HFFc6 (cell line): ENCODE data around the gene GPR101. TPM values are rescaled to one million over a fixed set of nuclear protein-coding genes. Genes with fewer than 3 reads are reported as not detected.
A peak's percentile ranks its signal among the peaks of the same experiment; 100 is the strongest.
"Not testable (repeated sequence)": the region's sequence is repeated elsewhere in the genome, so short reads cannot be mapped to it uniquely, and the experiment has no call there.

Experiments used
- DNase-seq: peaks from one replicate; pipeline ENCODE4 v3.0.0-alpha.2; 2018
- H3K27ac Mint-ChIP-seq: 2 replicates; pipeline ENCODE4 v1.8.0; 2020; ENCODE audit warnings: mild to moderate bottlenecking, mixed read lengths
- H3K27me3 Mint-ChIP-seq: 2 replicates; pipeline ENCODE4 v1.8.0; 2021; ENCODE audit warnings: mild to moderate bottlenecking, moderate library complexity, mixed read lengths; ENCODE audit not compliant: insufficient read depth
- H3K36me3 Mint-ChIP-seq: 2 replicates; pipeline ENCODE4 v1.8.0; 2021; ENCODE audit warnings: low read depth, mixed read lengths
- H3K4me1 Mint-ChIP-seq: 2 replicates; pipeline ENCODE4 v1.8.0; 2020; ENCODE audit warnings: low read depth, mixed read lengths
- H3K4me3 Mint-ChIP-seq: 2 replicates; pipeline ENCODE4 v1.8.0; 2020; ENCODE audit warnings: mild to moderate bottlenecking, moderate library complexity, mixed read lengths
- H3K9me3 Mint-ChIP-seq: 2 replicates; pipeline ENCODE4 v1.8.0; 2020; ENCODE audit warnings: mild to moderate bottlenecking, mixed read lengths
- CTCF ChIP-seq: fragments of 200-600 bp; sonication (generic); IDR thresholded peaks from 2 replicates; pipeline ENCODE4 v1.5.0; 2021; ENCODE audit warnings: antibody characterized with exemption, mild to moderate bottlenecking
- total RNA-seq, 6 experiments: library from RNA; stranded (reverse); fragmentation: NEBNext Ultra II Directional; extraction: Animal tissue kit (Norgen Biotek cat#: 25700); gene quantifications; 2 replicates in 1 of 6; 3 replicates in 5 of 6; pipeline ENCODE4 v1.2.3, GENCODE V29; 2021

GPR101 gene
- total RNA-seq, 6 experiments from 2014 or later = not detected

- no peak for DNase-seq
- no peak overlapping the region for H3K27ac Mint-ChIP-seq
- H3K4me1 Mint-ChIP-seq = no peaks in the 10 kb centered on the region
- no peaks in the 10 kb centered on the region for H3K36me3 Mint-ChIP-seq
- H3K27me3 Mint-ChIP-seq = peaks cover 26% of the 10 kb centered on the region
- H3K9me3 Mint-ChIP-seq = no peaks in the 10 kb centered on the region
- no peak for TF ChIP-seq CTCF
- H3K4me3 Mint-ChIP-seq = no peak overlapping the region
These were observed 1.5 kb downstream of the GPR101 start for GRCh38 chrX:137032341-137032694.

GRCh38 chrX:137031517-137032340, 2.1 kb downstream of the GPR101 start:
- peak; percentile 1 for DNase-seq
- H3K9me3 Mint-ChIP-seq = no peaks in the 10 kb centered on the region

GRCh38 chrX:137031039-137031438, 2.8 kb downstream of the GPR101 start:
- peaks cover 28% of the 10 kb centered on the region for H3K27me3 Mint-ChIP-seq
- DNase-seq = no peak
- no peaks in the 10 kb centered on the region for H3K4me1 Mint-ChIP-seq
- H3K27ac Mint-ChIP-seq = no peak overlapping the region
- H3K36me3 Mint-ChIP-seq = no peaks in the 10 kb centered on the region
- H3K9me3 Mint-ChIP-seq = no peaks in the 10 kb centered on the region
- no peak overlapping the region; the same call in 1 of the 2 replicates for H3K4me3 Mint-ChIP-seq
- no peak for TF ChIP-seq CTCF

More at GRCh38 chrX:137031517-137032340, 2.1 kb downstream of the GPR101 start:
- no peak for TF ChIP-seq CTCF
- H3K4me1 Mint-ChIP-seq = no peaks in the 10 kb centered on the region
- H3K36me3 Mint-ChIP-seq = no peaks in the 10 kb centered on the region
- peaks cover 26% of the 10 kb centered on the region for H3K27me3 Mint-ChIP-seq
- no peak overlapping the region for H3K27ac Mint-ChIP-seq
- H3K4me3 Mint-ChIP-seq = no peak overlapping the region

- no peaks in the 10 kb centered on the region for H3K9me3 Mint-ChIP-seq
- H3K27ac Mint-ChIP-seq = no peak overlapping the region
- TF ChIP-seq CTCF = no peak
- H3K27me3 Mint-ChIP-seq = peaks cover 9% of the 10 kb centered on the region
- no peak for DNase-seq
- H3K36me3 Mint-ChIP-seq = no peaks in the 10 kb centered on the region
- H3K4me3 Mint-ChIP-seq = no peak overlapping the region
- no peaks in the 10 kb centered on the region for H3K4me1 Mint-ChIP-seq
These were observed 5.1 kb downstream of the GPR101 start for GRCh38 chrX:137028699-137029098.

GRCh38 chrX:137025930-137026329, 7.9 kb downstream of the GPR101 start:
- H3K27me3 Mint-ChIP-seq = peaks cover 6% of the 10 kb centered on the region
- TF ChIP-seq CTCF = no peak
- H3K4me1 Mint-ChIP-seq = no peaks in the 10 kb centered on the region

GRCh38 chrX:137000236-137000635, 33.6 kb downstream of the GPR101 start:
- H3K27me3 Mint-ChIP-seq, H3K4me1 Mint-ChIP-seq, H3K4me3 Mint-ChIP-seq, H3K36me3 Mint-ChIP-seq, H3K9me3 Mint-ChIP-seq, H3K27ac Mint-ChIP-seq, DNase-seq: not testable (repeated sequence)

More at GRCh38 chrX:137025930-137026329, 7.9 kb downstream of the GPR101 start:
- no peaks in the 10 kb centered on the region for H3K36me3 Mint-ChIP-seq
- H3K27ac Mint-ChIP-seq = no peak overlapping the region
- no peak overlapping the region for H3K4me3 Mint-ChIP-seq
- DNase-seq = no peak
- no peaks in the 10 kb centered on the region for H3K9me3 Mint-ChIP-seq
